Measurements from ENCODE around the gene MYH3.

MYH3 gene

DNA sequence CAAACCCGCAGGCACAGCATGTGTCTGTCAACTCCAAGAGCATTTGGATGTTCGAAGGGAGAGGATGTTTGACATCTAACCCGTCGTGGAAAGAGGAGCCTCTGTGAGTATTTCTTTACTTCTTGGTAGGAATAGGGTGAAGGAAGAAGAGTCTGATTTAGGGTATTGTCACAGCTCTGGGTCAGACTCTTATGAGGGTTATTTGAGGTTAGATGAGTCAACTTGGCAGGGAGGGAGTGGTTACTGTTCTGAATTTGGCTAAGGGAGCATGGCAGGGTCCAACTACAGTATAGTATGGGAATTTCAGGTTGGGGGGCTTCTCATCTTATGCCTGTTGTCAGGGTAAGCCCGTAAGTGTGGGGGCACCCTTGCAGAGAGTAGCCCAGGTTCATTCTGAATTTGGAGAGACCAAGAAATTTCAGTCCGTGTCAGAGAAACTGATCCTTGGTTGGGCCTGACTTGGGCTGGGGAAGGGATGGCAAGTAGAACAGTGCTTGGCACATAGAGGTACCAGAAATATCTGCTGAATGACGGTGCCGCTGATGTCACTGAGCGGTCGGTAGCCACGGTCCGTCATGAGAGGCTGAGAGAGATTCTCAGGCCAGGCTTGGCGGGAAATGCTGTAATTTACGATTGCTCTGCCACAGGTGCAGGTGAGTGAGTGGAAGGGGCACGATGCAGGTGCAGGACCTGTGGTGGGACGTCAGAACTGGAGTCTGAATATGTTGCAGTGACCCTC lies 43.2 kb downstream of the MYH3 start:
- no peak overlapping the region for H3K27ac ChIP-seq
- no peak for TF ChIP-seq CTCF (conservative IDR thresholded peaks at IDR 0.05)
- no peak for TF ChIP-seq ZFX (IDR thresholded peaks at IDR 0.05)

DNA sequence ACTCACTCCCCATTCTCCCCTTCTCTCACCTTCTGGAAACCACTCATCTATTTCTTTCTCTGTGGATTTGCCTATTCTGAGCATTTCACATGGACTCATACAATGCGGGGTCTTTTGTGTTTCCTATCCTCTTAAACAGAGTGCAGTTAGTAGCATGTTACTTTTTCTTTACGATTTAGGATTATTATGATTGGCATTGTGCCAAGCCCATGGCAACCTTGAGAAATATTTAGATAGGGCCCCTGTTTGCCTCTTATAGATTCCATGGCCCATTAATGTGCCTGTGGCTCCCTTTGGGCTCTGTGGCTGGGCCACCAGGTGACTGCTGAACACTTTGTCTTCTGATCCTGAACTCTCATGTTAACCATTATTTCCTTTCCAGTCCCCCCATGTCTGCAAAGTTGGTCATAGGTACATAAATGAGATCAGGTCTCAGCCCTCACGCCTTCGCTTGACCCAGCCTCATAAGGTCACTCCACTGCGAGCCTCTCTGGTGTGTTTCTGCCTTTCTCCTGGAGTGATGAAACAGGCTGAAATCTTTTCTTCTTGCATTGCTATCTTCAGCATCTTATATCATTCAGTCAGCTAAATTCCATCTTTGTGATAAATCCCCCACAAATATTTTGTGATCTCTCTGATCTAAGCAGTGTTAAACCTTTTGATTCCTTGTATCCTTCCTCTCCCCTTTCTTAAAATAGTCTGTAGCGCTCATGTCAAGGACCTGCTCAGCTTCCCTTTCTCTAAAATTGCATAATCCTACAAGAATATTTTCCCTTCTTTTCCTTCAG lies 44.0 kb downstream of the MYH3 start:
- TF ChIP-seq CTCF (conservative IDR thresholded peaks at IDR 0.05) (no peak), ZFX (IDR thresholded peaks at IDR 0.05) (no peak)

GRCh38 chr17:10610884-10611283 lies 46.2 kb downstream of the MYH3 start:
- TF ChIP-seq CTCF (conservative IDR thresholded peaks at IDR 0.05) (no peak), ZFX (IDR thresholded peaks at IDR 0.05) (no peak)
- H3K27ac ChIP-seq = no peak overlapping the region

More for the DNA sequence above, 44.0 kb downstream of the MYH3 start:
- no peak overlapping the region for H3K27ac ChIP-seq

- TF ChIP-seq ZFX (IDR thresholded peaks at IDR 0.05) (no peak), CTCF (conservative IDR thresholded peaks at IDR 0.05) (no peak)
Measured at GRCh38 chr17:10608244-10608643, 48.9 kb downstream of the MYH3 start.

DNA sequence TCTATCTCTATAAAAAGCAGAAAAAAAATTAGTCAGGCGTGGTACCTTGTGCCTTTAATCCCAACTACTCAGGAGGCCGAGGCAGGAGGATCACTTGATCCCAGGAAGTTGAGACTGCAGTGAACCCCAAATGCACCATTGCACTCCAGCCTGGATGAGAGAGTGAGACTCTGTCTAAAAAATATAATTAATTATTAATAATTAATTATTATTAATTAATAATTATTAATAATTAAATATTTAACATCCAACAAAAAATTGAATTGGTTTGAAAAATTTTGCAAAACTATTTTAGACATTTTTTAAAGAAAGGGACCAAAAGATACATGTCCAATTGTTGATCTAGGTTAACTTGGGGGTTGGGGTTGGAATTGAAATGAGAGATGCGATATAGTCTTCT lies 51.0 kb downstream of the MYH3 start:
- TF ChIP-seq CTCF (conservative IDR thresholded peaks at IDR 0.05) = no peak
- TF ChIP-seq ZFX (IDR thresholded peaks at IDR 0.05) = no peak
- H3K27ac ChIP-seq = no peak overlapping the region

More at GRCh38 chr17:10608244-10608643, 48.9 kb downstream of the MYH3 start:
- H3K27ac ChIP-seq = no peak overlapping the region

GRCh38 chr17:10605221-10605783 lies 51.8 kb downstream of the MYH3 start:
- H3K27ac ChIP-seq = no peak overlapping the region
- TF ChIP-seq CTCF (conservative IDR thresholded peaks at IDR 0.05) = no peak
- TF ChIP-seq ZFX (IDR thresholded peaks at IDR 0.05) = no peak

- no peak for TF ChIP-seq CTCF (conservative IDR thresholded peaks at IDR 0.05)
- TF ChIP-seq ZFX (IDR thresholded peaks at IDR 0.05) = no peak
- no peak overlapping the region for H3K27ac ChIP-seq
Measured at GRCh38 chr17:10604521-10604920, 52.6 kb downstream of the MYH3 start.

Data from C4-2B (cell line).